Natural killer cell (primary cell): ENCODE data around the gene SCRT2. TPM values are rescaled to one million over a fixed set of nuclear protein-coding genes. Genes with fewer than 3 reads are reported as not detected.

ENCODE experiments used
- ATAC-seq, 3 donors: fragments of 150-1000 bp in 2 of 3; fragments of 200-7000 bp in 1 of 3; cut with Tn5 transposase; 1 replicate in 1 of 3; 2 replicates in 2 of 3; pipeline ENCODE4 v1.10.0; 2021; ENCODE audit warnings: mild to moderate bottlenecking in 2 of 3, moderate library complexity in 2 of 3
- DNase-seq, 2 donors: peaks; one replicate each; pipeline versions ENCODE4 v3.0.0 to v3.0.0-alpha.2; 2013 to 2021; ENCODE audit warnings: mixed read lengths in 1 of 2
- H3K27ac ChIP-seq: one replicate; pipeline ENCODE4 v1.5.1; 2013; ENCODE audit warnings: mild to moderate bottlenecking, low read length
- H3K27me3 ChIP-seq: one replicate; pipeline ENCODE4 v1.6.1; 2013; ENCODE audit warnings: low read length; ENCODE audit not compliant: control insufficient read depth, insufficient read depth
- H3K36me3 ChIP-seq: one replicate; pipeline ENCODE4 v1.6.1; 2013; ENCODE audit warnings: low read length; ENCODE audit not compliant: control insufficient read depth, insufficient read depth
- H3K4me1 ChIP-seq: one replicate; pipeline ENCODE4 v1.6.1; 2013; ENCODE audit warnings: low read length; ENCODE audit not compliant: control insufficient read depth, insufficient read depth
- H3K4me3 ChIP-seq: one replicate; pipeline ENCODE4 v1.5.1; 2013; ENCODE audit warnings: low read length
- H3K9me3 ChIP-seq: one replicate; pipeline ENCODE4 v1.6.1; 2013; ENCODE audit warnings: low read length; ENCODE audit not compliant: control insufficient read depth, insufficient read depth
- H3K27ac Mint-ChIP-seq, 2 donors: one replicate each; pipeline ENCODE4 v1.8.0; 2022; ENCODE audit warnings: mild to moderate bottlenecking in 2 of 2, mixed read lengths in 2 of 2, moderate library complexity in 1 of 2
- H3K27me3 Mint-ChIP-seq, 2 donors: one replicate each; pipeline ENCODE4 v1.8.0; 2022; ENCODE audit warnings: low read depth in 2 of 2, mixed read lengths in 2 of 2
- H3K36me3 Mint-ChIP-seq: one replicate; pipeline ENCODE4 v1.8.0; 2022; ENCODE audit warnings: mixed read lengths
- H3K4me1 Mint-ChIP-seq, 2 donors: one replicate each; pipeline ENCODE4 v1.8.0; 2022; ENCODE audit warnings: mixed read lengths in 2 of 2
- H3K4me3 Mint-ChIP-seq: one replicate; pipeline ENCODE4 v1.8.0; 2022; ENCODE audit warnings: mild to moderate bottlenecking, moderate library complexity, mixed read lengths
- H3K9me3 Mint-ChIP-seq, 2 donors: one replicate each; pipeline ENCODE4 v1.8.0; 2022; ENCODE audit warnings: mixed read lengths in 2 of 2
- WGBS: methylation state at CpG from one replicate; pipeline ENCODE4 v1.1.7; 2013; ENCODE audit warnings: missing lambda C conversion rate; ENCODE audit not compliant: insufficient coverage; 5-methylcytosine and 5-hydroxymethylcytosine counted together
- intact Hi-C: fragments of 100-400 bp; cut with micrococcal nuclease; formaldehyde crosslinking; loops from one replicate; pipeline ENCODE4 v1.14.2; 2022
- total RNA-seq, 4 donors: library from RNA; stranded (reverse); fragments of 120-200 nt in 1 of 4; gene quantifications; one replicate each; pipeline versions ENCODE4 v1.2.3 to v1.2.4, GENCODE V29; 2013 to 2022
- TF ChIP-seq, protein P1 (sequence below): fragments of 200-600 bp; IDR thresholded peaks from one replicate; pipeline ENCODE4 v1.8.0; 2022; ENCODE audit warnings: antibody characterized with exemption

The SCRT2 gene
- total RNA-seq, 3 donors from 2014 or later (not counting 1 experiment from before 2014, with no cell fraction given) = not detected

DNA sequence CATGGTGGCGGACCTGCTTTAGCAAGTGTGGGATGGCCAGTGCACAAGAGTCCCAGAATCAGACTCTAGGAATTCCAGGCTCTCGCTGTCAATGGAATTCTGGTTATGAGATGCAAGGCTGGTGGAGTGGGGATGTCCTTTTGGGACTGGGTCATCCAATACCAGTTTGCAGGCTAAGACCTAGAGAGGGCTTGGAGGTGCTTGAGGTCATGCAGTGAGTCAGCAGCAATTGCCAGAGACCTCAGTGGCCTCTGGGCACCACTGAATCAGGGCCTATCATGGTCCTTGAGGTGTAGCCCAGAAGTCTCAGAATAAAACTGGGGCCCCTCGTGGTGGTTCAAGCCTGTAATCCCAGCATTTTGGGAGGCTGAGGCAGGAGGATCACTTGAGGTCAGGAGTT, 1.4 kb upstream of the SCRT2 start:
- H3K4me1 ChIP-seq = peaks cover 14% of the 10 kb centered on the region
- Mint-ChIP-seq H3K27ac (no peak overlapping the region), H3K36me3 (no peaks in the 10 kb centered on the region), H3K9me3 (no peaks in the 10 kb centered on the region), H3K4me3 (no peak overlapping the region), H3K4me1 (peaks cover 7% of the 10 kb centered on the region in 2 donors), H3K27me3 (peaks cover 49 to 52% of the 10 kb centered on the region in 2 donors)
- intact Hi-C loops = no loop called here
- 54% methylated on average over 3 of the region's 3 CpGs for WGBS
- H3K27me3 ChIP-seq = peaks cover 51% of the 10 kb centered on the region
- DNase-seq (no peak), ATAC-seq (no peak)
- no peaks in the 10 kb centered on the region for H3K36me3 ChIP-seq
- no peak overlapping the region for H3K4me3 ChIP-seq
- H3K9me3 ChIP-seq = no peaks in the 10 kb centered on the region
- H3K27ac ChIP-seq = no peak overlapping the region
- TF ChIP-seq, protein P1, sequence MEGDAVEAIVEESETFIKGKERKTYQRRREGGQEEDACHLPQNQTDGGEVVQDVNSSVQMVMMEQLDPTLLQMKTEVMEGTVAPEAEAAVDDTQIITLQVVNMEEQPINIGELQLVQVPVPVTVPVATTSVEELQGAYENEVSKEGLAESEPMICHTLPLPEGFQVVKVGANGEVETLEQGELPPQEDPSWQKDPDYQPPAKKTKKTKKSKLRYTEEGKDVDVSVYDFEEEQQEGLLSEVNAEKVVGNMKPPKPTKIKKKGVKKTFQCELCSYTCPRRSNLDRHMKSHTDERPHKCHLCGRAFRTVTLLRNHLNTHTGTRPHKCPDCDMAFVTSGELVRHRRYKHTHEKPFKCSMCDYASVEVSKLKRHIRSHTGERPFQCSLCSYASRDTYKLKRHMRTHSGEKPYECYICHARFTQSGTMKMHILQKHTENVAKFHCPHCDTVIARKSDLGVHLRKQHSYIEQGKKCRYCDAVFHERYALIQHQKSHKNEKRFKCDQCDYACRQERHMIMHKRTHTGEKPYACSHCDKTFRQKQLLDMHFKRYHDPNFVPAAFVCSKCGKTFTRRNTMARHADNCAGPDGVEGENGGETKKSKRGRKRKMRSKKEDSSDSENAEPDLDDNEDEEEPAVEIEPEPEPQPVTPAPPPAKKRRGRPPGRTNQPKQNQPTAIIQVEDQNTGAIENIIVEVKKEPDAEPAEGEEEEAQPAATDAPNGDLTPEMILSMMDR = no peak

DNA sequence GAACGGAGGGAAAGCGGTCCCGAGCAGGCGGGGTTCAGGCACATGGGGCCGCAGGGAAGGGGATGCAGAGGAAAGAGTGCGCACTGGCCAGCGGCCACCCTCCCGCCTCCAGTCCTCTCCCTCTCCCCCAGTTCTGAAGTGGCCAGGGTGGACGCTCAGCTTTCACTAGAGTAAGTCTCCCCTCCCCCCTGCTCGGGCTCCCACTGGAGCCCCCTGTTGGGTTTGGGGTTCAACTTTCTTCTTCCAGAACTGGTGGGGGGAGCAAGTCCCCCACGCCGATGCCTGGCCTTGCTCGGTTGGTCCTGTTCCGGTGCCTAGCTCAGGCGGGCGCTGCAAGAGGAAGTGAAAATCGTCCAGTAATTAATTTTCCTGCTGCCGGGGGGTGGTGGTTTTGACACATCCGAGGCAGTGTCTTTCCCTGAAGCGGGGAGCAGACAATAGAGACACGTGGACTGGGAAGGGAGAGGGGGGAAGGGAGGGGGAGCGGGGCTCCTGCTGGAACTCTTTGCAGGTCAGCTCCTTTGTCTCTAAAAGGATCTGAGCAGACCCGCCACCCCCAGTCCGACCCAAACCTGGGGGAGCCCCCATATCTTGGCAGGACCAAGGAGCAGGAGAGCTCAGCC, 824 bp upstream of the SCRT2 start:
- Mint-ChIP-seq H3K4me1 (peaks cover 7 to 13% of the 10 kb centered on the region in 2 donors), H3K4me3 (no peak overlapping the region)
- no peak overlapping the region for H3K4me3 ChIP-seq

DNA sequence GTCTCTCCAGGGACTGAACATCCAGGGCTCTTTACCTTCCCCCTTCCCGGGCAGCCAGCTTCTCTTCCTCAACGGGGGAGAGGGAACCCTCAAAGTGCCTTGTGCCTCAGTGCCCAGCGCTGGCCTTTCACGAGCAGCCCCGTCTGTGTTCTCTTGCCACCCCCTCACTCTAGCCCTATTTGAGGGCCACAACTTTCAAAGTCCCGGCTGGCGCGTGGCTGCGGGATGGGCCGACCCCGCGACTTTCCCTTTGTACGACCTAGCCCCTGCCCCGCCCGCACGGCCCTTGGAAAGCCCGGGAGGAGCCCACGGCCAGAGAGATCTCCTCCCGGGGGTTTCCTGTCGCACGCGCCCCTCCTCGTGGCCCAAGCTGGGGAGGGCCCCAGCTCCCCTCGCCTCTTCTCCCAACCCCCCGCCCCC, 559 bp downstream of the SCRT2 start:
- no peaks in the 10 kb centered on the region for H3K36me3 ChIP-seq
- intact Hi-C loops = no loop called here
- H3K4me1 ChIP-seq = peaks cover 14% of the 10 kb centered on the region
- 6% methylated on average over 25 of the region's 25 CpGs for WGBS
- H3K4me3 ChIP-seq = no peak overlapping the region
- Mint-ChIP-seq H3K27me3 (peaks cover 52 to 59% of the 10 kb centered on the region in 2 donors), H3K36me3 (no peaks in the 10 kb centered on the region), H3K9me3 (no peaks in the 10 kb centered on the region), H3K27ac (no peak overlapping the region), H3K4me3 (no peak overlapping the region), H3K4me1 (peaks cover 7 to 16% of the 10 kb centered on the region in 2 donors)
- peaks cover 53% of the 10 kb centered on the region for H3K27me3 ChIP-seq
- H3K27ac ChIP-seq = no peak overlapping the region
- no peak for ATAC-seq
- DNase-seq = no peak
- TF ChIP-seq, protein P1 = no peak
- no peaks in the 10 kb centered on the region for H3K9me3 ChIP-seq

More for the DNA sequence above, 824 bp upstream of the SCRT2 start:
- H3K27ac ChIP-seq = no peak overlapping the region
- no peak for DNase-seq
- no peaks in the 10 kb centered on the region for H3K36me3 ChIP-seq
- WGBS = 3% methylated on average over 24 of the region's 24 CpGs
- no peaks in the 10 kb centered on the region for H3K9me3 ChIP-seq
- Mint-ChIP-seq H3K9me3 (no peaks in the 10 kb centered on the region), H3K36me3 (no peaks in the 10 kb centered on the region), H3K27ac (no peak overlapping the region), H3K27me3 (peaks cover 54% of the 10 kb centered on the region in 2 donors)
- ATAC-seq = no peak
- peaks cover 14% of the 10 kb centered on the region for H3K4me1 ChIP-seq
- H3K27me3 ChIP-seq = peaks cover 53% of the 10 kb centered on the region
- intact Hi-C loops = no loop called here
- TF ChIP-seq, protein P1 = no peak

DNA sequence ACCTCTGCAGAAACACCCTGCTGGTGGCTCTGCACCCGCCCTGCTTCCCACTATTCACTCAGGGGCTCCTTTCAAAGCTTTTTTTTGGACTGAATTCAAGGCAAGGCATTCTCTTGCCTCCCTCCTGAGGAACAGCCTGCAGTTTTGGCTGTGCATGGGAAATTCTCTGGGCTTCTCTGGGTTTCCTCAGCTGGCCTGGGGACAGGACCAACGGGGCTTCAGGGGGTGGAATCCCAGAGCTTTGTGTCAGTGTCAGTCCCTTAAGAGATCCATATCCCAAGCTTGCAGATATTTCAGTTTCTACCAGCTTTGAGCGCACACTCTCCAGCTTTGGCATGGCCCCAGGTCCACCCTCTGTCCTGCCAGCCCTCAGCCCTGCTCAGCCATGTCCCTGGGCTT, 2.0 kb downstream of the SCRT2 start:
- peaks cover 47% of the 10 kb centered on the region for H3K27me3 ChIP-seq

More for the DNA sequence above, 2.0 kb downstream of the SCRT2 start:
- Mint-ChIP-seq H3K36me3 (no peaks in the 10 kb centered on the region), H3K4me3 (no peak overlapping the region), H3K27me3 (peaks cover 46 to 48% of the 10 kb centered on the region in 2 donors), H3K4me1 (peaks cover 7 to 16% of the 10 kb centered on the region in 2 donors), H3K9me3 (no peaks in the 10 kb centered on the region), H3K27ac (no peak overlapping the region)
- Histone ChIP-seq H3K4me3 (no peak overlapping the region), H3K36me3 (no peaks in the 10 kb centered on the region), H3K27ac (no peak overlapping the region), H3K9me3 (no peaks in the 10 kb centered on the region), H3K4me1 (peaks cover 14% of the 10 kb centered on the region)
- TF ChIP-seq, protein P1 = no peak
- DNase-seq (no peak), ATAC-seq (no peak)
- intact Hi-C loops = no loop called here
- WGBS = 59% methylated on average over 3 of the region's 3 CpGs
